Measurements from ENCODE around the gene ADGRD1.

The ADGRD1 gene

DNA sequence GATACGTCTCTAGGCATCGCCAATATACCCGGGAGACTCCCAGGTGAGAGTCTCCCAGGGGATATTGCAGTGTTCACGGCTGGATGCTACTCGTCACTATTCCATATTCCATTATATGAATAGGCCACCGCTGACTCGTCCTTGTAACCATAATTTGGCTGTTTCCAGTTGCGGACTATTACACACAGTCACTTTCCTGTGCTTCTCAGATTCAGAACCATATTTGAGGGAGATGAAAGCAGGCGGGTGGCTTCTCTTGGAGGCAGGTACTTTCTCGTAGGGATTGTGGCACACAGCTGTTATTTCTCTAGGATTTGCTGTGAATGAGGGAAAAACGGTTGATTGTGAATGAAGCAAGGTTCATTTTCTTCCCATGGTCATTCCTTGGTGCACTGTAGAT lies 73.0 kb downstream of the ADGRD1 start:
- DNase-seq: no peak

DNA sequence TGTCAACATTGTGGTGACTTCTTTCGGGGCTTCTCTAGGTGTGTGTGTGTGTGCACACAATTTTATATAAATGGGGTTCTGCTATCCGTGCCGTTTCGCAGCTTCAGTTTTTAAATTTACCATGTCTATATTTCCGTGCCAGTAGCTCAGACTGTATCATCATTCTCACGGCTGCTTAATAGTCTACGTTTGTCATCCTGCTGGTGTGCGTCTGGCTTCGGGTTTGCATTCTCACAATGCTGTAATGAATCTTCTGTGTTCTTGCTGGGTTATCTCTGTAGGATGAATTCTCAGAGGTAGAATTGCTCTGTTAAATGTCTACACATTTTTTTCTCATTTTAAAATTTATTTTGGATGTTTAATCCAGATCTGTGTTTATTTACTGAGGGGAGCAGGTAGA lies 73.6 kb downstream of the ADGRD1 start:
- no peak for DNase-seq

DNA sequence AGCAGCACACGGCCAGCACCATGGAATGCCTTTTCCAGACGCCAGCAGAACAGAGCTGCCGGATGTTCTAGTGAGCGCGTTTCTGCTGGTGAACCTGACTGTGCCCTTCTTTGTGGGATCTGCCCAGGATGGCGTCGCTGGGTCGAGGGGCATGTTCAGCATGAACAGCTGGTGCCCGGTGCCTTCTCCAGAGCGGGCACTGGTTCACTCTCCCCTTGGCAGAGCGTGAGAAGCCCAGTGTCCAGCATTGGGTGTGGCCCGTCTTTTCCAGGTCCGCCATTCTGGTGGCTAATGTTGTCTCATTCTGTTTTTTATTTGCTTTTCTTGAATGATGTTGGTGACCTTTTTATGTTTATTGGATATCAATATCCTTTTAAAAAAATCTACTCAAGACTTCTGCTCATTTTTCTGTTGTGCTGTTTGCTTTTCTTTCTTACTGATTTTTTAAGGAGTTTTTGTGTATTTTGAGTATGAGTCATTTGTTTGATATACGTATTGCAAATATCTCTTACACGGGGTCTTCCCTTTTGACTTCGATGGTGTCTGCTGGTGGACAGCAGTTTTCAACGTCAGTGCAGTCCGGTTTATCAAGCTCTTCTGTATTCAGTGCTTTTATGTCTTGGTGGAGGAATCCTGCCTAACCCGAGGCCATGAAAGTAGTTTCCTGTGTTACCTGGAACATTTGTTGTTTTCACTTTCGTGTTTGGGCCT lies 74.3 kb downstream of the ADGRD1 start:
- no peak for DNase-seq

DNA sequence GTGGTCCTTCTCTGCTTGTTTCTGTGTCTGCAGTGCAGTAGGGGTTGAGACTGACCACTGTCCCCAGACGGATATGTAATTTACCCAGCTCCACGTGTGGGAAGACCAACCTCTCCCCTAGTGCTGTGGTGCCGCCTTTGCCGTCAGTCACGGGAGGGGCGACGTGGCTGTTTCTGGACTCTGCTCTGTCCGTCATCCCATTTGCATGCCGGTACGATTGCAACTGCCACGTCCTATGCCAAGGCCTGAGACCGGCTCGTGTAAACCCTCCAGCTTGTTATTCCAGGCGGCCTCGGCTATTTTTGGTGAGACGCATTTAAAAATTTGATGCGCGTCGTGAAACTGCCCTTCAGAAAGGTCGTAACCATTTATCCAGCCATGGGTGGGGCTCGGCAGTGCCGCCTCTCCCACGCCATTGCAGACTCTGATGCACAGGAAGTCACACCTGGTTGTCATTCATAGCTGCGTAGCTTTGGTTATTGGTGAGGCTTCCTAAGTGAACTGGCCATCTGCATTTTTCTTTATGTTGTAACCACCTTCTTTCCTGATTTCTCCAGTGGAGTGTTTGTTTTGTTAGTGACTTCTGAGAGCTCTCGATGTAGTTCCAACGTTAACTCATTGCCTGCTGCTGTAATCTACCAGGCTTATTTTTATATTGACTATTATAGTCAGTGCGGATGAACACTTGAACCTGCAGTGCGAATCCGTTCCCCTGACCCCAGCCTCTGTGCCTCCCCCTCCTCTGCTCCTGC lies 75.1 kb downstream of the ADGRD1 start:
- DNase-seq: no peak

DNA sequence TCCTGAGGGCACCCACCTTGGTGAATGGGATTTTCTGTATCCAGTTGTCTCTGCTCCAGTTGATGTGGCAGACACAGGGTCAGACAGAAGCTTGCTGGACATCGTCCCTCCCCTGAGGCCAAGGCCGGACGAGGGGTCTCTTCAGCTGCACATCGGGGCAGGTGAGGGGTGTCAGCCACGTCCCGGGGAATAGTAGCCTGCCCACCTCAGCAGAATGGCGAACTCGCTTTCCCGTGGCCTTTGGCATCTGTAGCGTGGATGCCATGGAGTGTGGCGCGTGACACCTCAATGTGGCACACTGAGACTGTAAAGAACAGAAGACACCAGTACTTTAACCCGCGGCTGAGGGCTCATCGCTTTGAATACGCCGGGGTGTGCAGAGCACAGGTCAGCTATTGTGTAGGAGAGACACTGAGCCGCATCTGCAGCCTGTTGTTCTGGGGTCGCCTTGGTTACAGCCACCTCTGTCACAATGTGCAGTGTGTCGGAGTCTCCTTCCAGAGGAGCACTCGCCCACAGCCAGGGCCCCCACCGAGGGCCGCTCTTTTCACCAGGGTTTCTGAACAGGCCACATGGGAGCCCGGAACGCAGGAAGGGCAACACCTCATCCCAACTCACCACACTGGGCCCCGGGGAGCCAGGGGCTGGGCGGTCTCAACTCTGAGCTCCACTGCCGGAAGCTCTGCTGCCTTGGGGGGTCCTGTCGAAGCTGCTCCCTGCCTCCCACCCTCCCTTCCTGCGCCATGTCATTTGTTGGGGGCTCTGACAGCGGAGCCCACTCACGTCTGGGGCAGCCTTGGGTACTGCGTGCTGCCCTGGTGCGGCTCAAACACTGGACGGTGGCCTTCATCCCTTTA lies 77.0 kb downstream of the ADGRD1 start:
- DNase-seq: no peak

DNA sequence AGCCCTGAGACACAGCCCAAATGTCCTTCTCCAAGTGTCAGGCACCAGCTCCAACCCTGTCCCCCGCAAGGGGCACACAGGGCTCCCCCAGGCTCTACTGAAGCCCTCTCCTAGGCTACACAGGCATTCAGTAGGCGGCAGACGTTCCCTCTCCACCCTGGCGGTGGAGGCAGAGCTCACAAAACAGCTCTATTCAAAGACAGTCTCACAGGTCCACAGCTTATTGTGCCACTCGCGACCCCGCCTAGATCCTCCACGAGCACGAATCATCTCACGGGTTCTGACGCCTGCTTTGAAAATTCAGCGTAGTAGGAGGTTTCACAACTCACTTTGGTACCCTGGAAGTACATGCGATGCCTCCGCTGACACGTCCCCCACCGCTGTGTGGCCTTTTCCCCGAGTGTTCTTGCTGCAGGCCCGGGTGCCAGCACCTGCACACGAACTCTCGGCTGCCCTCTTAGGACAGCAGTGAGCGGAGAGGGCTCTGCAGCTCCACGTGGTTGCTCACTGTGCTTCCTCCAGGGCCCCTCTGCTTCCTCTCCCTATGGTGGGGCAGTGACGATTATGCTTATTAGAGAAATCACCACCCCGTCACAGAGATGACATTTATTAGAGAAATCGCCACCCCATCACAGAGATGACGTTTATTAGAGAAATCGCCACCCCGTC lies 78.5 kb downstream of the ADGRD1 start:
- DNase-seq: no peak

DNA sequence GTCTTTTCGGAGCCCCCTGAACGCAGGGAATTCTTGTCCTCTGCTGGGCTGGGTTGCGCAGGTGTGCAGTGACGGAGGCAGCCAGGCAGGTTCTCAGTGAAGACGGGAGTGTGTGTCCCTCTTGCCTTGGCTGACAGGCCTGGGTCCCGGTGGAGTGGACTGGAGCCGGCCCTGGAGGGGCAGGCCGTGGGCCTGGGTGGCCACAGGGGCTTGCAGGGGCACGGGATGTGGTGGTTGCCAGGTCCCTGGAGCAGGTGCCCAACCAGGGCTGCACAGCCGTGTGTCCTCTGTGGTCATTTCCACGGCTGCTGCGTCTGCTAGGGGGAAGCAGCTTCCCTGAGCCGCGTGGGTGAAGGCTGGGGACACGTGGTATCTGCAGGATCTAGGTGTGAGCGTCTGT lies 79.8 kb downstream of the ADGRD1 start:
- no peak for DNase-seq

DNA sequence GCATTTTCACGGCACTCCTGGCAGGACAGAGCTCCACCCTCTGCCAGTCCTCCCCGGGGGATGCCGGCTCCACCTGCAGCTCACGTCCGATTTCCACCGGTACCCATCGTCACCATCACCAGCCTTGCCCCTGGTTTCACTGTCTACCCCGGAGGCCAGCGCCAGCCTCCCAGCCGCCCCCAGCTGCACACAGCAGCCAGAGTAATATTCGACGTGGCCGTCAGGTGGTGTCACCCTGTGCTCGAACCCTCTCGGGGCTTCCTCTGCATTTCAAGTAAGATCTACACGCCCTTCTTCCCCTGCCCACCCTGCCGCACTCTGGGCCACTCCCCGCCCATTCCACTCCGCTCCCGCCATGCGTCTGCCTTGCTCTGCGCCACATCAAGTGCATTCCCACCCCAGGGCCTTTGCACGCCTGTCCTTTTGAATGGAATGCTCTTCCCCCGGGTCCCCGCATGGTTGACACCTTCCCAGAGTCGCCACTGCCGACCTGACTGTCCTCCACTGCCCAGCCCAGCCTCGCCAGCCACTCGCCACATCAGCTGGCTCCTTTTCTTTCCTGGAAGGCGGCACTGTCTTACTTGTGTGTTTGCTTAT lies 80.3 kb downstream of the ADGRD1 start:
- DNase-seq: no peak

DNA sequence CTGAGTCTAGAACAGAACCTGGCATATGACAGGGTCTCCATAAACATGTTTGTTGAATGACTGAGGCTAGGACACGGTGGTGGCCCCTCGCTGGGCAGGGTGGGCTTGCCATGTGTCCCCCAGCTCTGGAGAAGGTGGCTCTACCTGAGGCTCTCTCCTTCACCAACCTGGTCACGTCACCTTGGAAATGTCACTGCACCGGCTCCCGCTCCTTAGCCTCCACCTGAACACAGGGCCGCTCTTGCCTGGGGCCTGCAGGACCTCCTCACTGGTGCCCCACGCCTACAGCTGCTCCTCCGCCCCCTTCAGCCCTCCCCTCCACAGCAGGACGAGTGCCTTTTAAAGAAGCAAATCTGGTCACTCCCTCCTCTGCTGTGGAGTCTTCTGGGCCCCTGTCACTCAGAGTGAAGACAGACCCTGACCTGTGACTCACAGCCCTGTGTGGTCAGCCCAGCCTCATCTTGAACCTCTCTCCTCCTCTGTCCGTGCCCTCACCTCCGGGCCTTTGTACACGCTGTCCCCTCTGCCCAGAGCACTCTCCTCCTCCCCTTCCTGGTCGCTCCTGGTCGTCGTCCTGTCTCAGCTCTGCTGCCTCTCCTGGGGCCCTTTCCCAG lies 81.0 kb downstream of the ADGRD1 start:
- DNase-seq: no peak

DNA sequence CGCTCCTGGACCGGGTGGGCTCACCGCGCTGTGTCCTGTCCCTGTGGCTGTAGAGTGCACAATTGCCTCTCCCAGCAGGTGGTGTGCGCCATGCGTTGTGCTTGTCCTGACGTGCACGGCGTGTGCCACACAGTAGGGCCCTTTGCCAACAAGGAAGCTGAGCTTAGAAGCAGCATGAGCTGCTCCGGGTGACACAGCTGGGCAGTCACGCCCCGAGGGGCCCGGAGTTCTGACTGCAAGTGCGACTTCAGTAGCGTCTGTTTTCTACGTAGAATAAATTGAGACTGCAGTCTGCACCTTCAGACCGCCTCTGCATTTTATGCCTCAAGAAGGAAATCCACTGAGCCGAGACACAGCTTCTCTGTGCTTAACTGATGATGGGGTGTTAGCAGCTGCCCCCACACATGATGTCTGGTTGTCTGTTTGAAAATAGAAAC lies 81.6 kb downstream of the ADGRD1 start:
- DNase-seq: no peak

DNA sequence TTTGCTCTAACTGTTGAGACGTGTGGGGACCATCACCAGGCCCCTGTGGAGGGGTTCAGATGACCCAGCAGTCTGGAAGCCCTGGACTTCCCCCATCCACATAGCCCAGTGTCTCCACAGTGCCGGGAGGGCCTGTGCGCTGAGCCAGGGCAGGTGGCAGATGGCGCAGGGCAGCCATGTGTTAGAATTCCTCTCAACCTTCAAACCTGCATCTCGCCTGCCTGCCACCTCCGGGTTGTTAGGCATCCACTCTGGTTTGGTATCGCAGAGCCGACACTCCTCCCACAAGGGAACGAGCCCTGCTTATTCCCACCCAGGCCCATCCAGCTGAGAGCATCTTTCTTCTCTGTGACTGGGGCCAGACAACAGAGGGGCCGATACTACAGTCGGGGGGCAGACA lies 84.5 kb downstream of the ADGRD1 start:
- DNase-seq: no peak

DNA sequence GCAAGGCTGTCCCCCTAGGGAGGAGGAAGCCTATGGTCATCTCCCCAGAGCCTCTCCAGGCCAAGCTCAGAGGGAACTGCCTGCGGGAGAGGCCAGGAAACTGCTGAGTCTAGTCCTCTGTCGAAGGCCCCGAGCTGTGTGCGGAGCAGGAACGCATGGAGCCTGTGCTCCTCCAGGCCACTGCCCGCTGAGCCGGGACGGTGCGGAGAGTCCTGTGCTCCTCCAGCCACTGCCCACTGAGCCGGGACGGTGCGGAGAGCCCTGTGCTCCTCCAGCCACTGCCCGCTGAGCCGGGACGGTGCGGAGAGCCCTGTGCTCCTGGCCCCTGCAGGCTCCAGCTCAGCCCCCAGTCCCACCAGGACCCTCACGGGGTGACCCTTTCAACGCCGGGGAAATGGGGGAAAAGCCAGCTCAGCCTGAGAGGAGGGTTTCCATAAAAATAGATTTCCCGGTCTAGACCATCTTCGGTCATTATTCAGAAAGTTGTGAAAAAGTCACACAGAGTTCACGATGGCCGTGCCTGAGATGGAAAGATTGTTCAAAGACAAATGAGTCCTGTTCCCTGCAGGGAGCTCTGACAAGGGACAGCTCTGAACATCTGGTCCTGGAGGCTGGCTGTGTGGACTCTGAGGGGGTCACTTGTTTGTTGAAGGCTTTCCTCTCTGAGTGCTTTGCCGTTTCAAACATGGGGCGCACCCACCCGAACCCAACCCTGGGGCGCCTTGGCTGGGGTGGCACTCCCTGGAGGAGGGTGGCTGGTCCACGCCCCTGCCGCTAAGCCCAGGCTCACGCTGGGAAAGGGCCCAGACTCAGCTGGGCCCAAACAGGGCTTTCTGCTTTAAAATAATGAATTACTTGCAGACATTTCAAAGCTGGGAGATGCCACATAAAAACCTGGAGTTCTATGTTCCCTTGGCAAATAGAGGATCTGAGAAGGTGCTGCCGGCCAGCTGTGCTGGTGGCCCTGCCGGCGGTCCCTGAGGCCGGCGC lies 85.5 kb downstream of the ADGRD1 start:
- no peak for DNase-seq

DNA sequence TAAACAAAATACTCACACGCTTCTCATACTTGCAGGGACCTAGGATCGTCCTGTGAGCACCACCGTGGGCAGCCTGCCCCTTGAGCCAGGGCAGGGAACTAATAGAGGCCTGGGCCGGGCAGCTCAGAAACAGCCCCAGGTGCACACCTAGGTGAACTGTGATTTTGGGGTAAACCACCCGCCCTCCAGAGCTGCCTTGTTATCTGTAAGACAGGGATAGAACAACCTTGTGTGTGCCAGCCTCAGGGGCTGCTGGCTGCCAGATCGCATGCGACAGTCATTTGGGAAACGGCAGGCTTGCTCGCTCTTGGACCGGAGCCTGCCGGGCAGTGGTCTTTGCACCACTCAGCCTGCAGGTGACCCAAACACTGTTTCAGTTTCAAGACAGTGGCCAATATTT lies 86.8 kb downstream of the ADGRD1 start:
- no peak for DNase-seq

DNA sequence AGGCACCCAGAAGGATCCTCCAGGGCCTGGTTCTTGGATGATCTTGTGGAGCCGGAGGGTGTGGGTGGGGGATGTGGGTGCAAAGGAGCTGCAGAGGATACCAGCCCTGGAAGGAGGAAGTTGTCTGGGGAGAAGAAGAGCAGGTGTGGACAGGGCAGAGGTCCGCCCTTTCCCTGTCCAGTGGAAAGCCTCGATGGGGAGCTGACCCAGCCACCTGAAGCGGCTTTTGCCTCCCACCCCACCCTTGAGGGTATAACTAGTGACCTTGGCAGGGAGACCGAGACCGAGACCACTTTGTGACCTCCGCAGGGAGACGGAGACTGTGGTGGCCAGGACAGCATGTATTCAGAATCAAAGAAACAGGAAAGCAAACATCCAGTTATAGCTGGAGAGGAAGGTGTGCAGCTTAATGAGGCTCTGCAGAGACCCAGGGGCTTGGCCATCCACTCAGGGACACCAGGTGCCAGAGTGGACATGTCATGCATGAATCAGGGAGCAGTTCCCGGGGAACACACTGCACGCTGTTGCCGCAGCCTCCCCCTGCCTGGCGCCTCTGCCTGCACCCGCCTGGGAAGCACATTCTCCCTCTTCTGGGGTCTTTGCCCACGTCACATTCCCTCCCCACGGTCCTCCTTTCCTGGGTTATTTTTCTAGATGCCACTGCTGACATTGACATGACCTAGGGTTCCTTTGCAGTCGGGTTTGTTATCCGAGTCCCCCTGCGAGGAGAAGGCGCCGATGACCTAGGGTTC lies 87.7 kb downstream of the ADGRD1 start:
- DNase-seq: no peak

DNA sequence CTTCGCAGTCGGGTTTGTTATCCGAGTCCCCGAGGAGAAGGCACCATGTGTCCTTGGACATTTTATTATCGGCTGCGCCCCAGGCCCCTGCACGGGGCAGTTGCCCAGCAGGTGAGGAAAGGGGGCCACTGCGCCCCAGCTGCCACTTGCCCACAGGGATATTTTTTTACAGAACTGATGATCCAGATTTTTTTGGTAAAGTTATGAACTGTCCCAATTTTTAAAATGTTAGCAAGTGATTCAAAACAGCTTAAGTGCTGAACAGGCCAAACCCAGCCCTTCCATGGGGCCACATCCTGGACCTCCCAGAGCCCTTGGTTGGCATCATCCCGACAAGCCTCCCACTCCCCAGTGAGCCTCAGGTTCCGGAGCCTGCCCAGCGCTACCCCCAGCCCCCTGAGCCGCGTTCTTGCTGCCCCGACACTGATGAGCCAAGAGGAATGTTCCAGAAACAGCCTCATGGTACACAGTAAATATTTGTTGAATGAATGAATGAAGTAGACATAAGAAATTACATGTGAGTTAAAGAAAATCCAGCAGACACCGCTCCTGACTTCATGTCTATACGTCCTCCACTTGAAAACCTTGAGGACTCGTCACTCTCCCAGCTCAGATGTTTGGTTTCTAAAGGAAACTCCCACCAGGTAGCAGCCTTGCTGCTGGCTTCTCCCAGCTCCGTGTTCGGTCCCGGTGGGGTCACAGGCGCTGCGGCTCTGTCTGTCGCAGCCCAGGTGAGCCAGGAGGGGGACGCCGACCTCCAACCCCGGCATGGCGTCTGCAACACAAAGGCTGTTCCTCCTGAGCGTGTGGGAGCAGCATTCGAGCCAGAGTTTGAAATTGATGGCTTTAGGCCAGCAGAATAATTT lies 88.5 kb downstream of the ADGRD1 start:
- no peak for DNase-seq

DNA sequence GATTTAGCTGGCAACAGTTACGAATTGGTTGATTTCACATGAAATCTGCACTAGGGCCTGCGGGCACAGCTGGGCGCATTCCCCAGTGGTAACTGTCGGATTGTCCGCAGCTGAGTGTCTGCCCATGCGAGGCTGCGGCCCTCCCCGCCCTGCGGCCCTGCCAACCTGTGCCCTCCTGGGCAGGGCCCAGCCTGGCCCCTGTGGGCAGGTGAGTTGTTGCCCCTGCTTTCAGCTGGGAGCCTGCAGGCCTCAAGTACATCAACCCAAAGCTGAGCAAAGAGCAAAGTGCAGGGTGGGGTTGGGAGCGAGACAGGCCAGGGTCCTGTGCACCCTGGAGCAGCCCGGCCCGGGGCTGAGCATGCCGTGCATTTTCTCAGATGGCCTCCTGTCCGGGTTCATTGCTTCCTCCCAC lies 89.1 kb downstream of the ADGRD1 start:
- no peak for DNase-seq

DNA sequence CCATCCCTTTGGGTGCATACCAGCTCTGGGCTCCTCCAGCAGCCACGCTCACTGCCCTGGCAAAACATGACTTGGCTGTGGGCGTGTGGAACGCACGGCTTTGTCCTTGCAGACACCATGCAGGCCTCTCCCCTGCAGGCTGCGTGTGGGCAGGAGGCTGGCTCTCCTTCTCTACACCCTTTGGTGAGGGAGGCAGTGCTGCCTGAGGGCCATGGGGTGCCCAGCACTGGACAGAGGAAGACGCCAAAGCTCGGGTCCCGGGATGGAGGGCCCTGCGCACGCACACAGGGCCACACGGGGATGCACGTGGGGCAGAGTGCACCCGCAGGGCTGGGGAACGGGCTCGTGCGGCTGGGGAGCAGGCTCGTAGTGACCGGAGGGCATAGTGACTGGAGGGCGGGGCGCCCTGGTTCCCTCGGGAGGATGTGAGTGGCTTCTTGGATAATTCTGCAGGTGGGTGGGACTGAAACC lies 89.7 kb downstream of the ADGRD1 start:
- DNase-seq: no peak

DNA sequence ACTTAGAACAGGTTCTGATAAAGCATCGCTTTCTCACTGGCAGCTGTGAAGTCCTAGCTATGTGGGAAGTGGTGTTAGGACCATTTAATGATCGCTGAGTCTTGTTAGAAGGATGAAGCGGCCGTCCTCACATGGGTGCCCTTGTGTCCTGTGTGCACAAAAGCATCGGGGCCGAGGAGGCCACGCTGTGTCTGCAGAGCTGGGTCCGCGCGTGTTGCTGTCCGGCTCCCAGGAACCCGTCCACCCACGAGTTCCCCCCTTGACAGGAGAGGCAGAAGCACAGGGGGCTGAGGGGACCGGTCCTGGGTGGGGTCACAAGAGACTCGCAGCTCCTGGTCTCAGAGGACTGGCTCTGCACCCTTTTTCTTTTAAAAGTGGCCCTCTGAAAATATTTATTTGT lies 90.4 kb downstream of the ADGRD1 start:
- DNase-seq: no peak

DNA sequence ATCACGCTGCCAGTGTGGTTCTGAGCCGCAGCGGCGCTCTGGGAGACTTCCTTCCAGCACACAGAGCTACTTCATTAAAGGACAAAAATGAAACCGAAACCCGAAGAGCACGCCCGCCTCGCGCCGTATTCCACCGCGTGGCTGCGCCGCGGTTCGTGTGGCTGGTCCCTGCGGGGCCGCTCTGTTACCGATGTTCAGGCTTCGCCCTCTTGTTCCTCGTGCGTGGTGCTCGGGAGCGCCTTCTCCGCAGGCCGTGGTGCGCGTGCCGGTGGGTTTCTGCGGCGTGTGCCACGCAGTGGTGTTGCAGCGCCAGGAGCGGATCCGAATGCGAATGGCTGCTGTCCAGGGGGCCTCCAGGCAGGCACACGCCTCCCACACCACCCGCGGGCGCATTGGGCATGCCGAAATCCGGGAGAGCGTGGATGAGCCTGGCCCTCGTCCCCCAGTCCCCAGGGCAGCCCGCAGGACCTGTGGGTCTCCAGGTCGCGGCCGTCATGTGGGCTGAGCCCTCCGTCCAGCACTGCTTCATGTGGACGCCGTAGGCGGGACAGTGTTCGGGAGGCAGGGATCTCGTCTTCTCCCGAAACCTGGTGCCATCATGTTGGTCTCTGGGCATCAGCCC lies 91.2 kb downstream of the ADGRD1 start:
- no peak for DNase-seq
